HG03521 (cell line): ENCODE results near the gene RBM28.

Experiments
- ATAC-seq: cut with Tn5 transposase; IDR thresholded peaks from one replicate; pipeline ENCODE4 v1.9.1; 2021; ENCODE audit warnings: mild to moderate bottlenecking, moderate library complexity; ENCODE audit not compliant: unreplicated experiment

RBM28 gene

DNA sequence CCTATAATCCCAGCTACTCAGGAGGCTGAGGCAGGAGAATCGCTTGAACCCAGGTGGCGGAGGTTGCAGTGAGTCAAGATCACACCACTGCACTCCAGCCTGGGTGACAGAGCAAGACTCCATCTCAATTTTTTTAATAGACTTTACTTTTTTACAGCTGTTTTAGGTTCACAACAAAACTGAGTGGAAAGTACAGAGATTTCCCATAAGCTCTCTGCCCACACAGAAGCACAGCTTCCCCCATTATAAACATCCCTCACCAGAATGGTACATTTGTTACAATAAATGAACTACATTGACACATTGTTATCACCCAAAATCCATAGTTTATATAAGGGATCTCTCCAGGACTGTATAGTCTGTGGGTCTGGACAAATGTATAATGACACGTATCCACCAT, 32.4 kb upstream of the RBM28 start:
- no peak for ATAC-seq

DNA sequence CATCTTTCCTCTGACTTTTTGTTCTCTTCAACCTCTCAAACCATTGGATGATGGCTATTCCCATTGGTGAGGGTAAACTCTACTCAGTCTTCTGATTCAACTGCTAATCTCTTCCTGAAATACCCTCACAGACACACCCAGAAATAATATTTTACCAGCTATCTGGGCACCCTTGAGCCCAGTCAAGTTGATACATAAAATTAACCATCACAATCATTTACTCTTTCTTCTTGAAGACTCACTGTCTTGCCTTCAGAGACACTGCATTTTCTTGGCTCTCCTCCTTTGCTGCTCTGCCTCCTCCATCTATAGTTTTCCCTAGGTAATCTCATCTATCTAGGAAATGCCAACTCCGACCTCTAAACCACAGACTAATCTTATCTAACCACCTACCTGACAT, 30.3 kb upstream of the RBM28 start:
- no peak for ATAC-seq

DNA sequence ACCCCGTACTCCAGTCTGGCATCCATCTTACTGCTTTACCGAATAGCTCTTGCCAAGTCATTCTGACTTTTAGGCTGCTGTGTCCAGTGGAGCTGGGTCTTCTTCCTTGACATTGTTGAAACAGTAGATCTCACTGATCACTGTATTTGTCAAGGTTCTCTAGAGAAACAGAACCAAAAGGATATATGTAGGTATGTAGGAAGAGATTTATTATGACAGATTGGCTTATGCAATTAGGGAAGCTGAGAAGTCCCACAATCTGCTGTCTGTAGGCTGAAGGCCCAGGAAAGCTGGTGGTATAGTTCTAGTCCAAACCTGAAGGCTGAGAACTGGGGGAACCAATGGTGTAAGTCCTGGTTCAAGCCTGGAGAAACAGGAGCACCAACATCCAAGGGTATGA, 29.9 kb upstream of the RBM28 start:
- ATAC-seq = no peak

DNA sequence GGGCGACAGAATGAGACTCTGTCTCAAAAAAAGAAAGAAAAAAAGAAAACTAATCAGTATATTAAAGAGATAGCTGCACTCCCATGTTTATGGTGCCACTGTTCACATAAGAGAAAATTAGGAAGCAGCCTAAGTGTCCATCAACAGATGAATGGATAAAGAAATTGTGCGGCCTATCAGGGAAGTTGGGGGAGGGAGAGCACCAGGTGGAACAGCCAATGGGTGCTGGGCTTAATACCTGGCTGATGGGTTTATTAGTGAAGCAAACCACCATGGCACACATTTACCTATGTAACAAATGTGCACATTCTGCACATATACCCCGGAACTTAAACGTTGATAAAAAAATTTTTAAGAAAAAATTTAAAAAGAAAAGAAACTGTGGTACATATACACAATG, 26.8 kb upstream of the RBM28 start:
- ATAC-seq = no peak

DNA sequence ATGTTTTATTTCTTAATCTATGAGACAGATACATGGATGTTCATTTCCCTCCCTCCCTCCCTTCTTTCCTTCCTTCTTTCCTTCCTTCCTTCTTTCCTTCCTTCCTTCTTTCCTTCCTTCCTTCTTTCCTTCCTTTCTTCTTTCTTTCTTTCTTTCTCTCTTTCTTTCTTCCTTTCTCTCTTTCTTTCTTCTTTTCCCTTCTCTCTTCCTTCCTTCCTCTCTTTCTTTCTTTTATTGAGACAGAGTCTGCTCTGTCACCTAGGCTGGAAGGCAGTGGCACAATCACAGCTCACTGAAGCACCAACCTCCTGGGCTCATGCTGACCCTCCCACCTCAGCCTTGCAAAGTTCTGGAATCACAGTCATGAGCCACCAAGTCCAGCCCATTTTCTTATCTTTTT, 23.3 kb upstream of the RBM28 start:
- ATAC-seq = no peak

DNA sequence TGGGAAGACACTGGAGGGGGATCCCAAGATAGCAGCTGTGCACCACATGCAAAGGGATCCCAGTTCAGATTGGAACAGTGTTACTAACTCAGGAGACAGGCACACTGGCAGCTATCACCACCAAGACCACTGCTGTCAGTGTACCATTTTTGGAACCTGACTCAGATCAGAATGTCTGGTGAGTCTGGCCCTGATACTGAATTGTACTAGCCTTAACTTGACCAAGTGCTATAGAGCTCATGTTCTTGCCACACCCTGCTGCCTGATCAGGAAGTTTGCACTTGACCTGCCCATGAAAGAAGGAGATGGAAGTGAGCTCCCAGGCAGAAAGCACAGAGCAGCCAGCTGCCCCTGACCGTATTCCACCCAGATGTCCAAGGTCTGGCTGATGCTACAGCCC, 22.6 kb upstream of the RBM28 start:
- no peak for ATAC-seq

DNA sequence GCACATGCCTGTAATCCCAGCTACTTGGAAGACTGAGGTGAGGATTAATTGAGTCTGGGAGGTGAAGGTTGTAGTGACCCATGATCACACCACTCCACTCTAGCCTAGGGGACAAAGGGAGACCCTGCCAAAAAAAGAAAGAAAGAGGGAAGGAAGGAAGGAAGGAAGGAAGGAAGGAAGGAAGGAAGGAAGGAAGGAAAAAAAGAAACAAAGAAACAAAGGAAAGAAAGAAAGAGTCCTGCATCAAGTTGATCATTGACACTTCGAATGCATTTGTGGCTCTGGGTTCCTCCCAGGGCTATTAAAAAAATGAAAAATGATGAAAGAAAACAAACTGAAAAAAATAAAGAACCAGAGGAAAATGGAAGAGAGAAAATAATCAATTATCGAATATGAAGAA, 21.7 kb upstream of the RBM28 start:
- ATAC-seq = no peak

DNA sequence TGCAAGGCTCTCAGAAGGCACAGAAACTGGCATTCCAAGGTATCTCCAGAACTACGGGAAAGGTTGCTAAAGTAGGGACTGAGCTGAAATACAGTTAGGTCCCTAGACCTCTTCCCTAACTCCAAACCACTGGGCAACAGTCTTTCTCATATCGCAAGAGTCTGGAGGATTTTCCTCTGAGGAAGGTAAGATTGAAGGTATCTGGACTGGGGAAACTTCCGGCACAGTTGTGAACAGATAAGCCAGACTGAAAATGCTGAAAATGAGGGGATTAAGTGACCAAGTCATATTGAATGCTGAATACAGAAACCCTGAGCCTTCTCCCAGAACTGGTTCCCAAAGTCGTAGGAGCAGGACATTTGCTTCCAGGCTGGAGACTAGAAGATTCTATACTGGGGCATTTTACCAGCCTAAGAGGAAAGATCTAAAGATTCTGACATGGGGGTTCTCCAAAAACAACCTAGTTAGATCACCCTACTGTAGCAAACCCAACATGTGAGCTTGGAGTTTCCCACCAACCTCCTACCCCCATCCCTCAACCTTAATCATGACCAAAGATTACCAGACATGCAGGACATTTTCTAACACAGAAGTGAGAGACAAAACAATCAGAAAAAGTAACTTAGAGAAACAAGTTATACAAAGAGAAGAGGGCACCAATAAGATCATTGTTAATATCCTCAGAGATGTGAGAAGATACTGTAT, 20.6 kb upstream of the RBM28 start:
- no peak for ATAC-seq

DNA sequence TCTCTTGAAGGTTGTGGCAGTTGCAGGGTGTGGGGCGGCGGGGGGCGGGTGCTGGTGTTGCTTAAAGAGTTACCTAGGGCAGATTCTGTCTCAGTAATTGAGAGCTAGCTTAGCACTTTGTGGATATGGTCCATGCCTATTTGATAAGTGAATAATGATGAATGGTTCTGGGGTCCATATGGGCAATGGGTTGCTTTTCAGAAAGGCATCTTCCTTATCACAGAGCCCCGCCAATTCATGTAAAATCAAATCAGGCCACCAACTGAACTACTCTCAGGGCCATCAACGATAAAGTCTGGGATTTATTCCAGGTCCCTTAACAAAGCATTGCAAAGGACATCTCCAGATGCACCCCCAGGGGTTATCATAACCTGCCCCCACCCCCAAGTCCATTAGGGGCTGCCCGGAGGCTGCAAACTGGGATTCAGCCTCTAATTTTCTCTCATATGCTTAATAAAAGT, 19.6 kb upstream of the RBM28 start:
- ATAC-seq = no peak

DNA sequence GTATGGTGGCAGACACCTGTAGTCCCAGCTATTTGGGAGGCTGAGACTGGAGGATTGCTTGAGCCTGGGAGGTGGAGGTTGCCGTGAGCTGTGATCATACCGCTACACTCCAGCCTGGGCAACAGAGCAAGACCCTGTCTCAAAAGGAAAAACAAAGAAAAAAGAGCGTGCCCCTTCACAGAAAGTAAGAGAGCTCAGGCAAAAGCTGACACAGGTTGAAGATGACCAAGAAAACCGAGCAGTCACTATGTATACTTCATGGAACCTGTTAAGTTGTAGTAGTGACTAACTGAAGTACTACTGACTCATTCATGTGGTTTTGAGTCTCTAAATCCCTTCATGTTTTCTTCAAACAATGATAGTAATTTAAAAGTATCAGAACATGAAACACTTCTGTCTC, 19.0 kb upstream of the RBM28 start:
- ATAC-seq = no peak

DNA sequence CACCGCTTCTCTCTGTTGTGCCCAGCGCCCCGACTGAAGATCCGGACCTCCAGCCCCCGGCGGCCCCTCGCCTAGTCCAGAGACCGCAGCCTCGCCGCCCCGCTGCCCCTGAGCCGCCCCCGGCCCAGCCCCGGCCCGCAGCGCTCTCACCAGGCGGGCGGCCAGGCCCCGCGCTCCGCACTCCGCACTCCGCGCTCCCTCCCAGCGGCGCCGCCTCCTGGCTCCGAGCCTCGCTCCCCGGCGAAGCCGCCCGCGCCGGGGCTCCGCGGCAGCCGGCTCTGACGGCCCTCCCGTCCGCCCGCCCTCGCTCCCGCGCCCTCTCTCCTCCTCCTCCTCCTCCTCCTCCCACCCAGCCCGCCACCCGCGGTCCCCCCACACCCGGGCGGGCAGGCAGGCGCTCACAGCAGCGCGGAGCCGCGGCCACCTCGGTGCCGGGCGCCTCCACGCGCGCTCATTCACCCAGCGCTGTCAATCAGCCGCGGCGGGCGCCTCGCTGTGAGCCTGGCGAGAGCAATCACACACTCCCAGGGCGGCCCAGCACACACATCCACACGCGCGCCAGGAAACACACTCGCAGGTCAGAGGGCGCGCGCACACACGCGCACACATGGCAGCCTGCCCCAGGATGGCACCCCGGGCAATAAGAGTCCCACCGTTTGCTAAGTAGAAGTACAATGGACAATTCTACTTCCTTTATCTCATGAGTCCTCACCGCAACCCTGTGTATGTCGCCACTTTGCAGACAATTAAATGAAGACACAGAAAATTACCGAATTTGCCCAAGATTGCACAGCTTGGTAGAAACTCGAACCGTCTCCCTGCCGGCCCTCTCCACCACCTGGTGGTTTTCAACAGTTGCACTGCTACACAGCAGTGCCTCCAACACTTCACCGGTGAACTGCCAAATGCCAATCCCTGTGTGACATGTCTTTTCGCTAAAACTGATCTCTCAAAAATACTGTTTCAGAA, 18.0 kb upstream of the RBM28 start, which contains the start of gene PRRT4:
Gene PRRT4, minus strand, starts transcription at position 280 of the 969 bp plus-strand sequence.
- ATAC-seq = no peak

DNA sequence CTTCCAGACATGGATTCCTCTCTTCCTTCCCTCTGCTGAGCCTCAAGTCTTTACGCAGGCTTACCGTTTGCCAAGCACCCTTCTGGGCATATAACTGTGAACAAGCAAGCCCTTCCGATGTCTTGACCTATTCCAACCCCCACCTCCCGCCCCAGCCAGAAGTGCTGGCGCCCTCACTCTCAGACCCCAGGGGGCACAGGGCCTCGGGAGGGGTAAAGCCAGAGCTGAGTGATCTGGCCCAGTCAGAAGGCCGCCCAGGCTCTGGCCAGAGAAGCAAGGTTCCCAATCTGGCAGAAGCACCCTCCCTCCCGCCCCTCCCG, 16.6 kb upstream of the RBM28 start:
- no peak for ATAC-seq

DNA sequence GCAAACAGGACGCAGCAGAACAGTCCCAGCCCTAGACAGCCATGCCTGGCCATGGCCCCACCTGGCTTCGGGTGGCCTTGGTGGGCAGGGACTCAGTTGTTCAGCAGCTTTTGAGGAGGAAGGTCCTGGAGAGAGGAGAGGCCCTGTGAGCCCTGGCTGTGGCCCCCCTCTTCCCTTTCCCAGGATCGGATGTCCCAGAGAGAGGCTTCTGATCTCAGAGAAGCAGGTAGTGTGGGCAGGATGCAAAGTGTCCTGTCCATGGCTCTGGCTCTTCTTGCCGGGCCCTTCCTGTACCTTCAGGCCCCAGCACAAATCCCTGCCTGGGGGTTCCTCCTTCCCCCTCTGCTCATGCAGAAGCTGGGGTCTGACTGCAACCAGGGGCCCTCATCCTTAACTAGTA, 16.2 kb upstream of the RBM28 start:
- no peak for ATAC-seq

DNA sequence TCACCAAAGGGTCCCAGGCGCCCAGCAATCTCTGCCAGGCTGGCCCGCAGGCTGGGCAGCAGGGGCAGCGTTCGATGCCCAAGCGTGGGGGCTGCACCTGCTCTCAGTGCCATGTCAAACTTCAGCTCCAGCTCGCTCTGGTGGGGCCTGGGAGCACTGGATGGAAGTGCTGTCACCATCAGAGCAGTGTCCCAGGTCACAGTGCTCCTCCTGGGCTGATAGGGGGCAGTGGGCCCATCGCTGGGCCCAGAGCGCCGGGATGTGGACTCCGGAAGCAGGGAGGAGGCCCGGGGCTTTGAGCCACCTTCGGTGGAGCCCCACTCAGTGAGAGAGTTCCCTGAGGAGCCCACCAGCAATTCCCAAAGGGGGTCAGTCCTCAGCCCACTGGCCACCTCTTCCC, 15.6 kb upstream of the RBM28 start:
- ATAC-seq = no peak

DNA sequence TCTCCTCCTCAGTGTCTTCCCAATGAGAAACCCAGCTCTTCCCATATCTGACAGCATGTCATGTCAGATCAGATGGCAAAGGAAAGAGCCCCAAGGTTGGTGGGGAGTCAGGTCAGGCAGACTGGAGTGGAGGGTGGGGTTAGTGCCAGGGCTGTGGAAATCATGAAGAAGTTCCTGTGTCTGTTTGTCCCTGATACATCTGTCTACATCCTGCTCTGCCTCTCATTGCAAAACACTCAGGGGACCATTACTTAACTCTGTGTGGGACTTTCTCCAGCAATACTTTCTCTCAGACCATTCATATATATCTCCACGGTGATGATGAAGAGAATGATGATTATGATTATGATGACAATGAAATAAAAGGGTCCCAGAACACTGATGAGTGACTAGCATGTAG, 14.5 kb upstream of the RBM28 start:
- no peak for ATAC-seq

DNA sequence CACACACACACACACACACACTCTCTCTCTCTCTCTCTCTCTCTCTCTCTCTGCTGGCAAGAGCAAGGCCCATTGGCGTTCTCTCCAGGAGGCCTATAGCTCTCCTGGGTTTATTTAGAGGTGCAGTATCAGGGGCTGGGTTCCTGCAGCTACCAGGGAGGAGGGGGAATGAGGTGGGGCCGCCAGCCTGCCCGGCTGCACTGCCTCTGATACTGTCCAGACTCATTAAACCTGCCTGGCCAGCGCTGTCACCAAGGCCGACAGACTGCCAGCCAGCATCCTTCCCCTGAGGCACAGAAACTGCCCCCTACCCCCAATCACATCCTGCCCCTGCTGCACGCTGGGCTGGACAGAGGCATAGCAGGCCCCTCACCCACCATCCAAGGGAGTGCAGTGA, 13.5 kb upstream of the RBM28 start:
- no peak for ATAC-seq

DNA sequence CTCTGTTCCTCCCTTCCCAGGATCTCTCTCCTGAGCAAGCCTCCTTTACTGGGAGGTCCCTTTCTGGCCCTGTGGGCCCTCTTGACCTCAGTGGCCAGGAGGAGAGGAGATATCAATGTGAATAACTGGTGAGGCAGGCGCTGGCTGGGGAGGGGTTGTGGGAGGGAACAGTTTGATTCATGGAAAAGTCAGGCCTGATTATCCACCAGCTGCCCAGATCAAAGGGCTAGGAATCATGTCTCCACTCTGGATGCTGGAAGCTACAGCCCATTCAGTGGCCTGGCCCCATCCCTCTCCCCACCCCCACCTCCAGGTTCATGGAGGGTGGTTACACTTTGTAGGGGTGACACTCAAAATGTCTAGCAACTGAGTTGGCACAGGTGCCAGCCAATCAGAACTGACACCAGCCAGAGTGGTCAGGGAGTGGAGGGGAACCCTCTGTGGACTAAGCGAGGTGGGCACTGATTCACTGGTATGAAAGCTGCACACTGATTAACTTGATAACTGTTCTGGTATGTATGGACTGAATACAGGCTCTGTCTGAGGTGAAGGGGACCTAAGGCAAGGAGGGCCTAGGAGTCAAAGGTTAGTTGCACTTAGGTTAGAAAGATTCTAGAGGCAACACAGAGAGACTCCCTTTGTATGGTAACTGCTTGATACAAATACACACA, 13.0 kb upstream of the RBM28 start:
- ATAC-seq = no peak

DNA sequence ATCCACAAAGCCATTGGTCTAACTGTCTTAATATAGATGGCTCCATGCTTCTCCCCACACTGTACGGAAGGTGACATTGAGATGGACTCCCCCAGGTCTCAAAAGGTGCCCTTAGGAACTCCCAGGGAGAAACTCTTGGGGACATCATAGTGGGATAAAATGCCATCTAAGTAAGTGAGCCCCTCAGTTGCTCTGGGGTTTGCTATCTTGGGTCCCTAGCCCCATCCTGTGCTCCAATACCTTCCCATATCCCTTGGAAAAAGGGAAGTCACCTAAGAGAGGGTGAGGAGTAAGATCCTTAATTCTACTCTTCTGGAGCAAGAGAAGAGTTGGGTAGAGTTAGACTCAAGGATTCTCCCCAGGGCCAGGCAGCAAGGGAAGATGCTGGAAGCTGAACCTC, 9.9 kb upstream of the RBM28 start:
- no peak for ATAC-seq

DNA sequence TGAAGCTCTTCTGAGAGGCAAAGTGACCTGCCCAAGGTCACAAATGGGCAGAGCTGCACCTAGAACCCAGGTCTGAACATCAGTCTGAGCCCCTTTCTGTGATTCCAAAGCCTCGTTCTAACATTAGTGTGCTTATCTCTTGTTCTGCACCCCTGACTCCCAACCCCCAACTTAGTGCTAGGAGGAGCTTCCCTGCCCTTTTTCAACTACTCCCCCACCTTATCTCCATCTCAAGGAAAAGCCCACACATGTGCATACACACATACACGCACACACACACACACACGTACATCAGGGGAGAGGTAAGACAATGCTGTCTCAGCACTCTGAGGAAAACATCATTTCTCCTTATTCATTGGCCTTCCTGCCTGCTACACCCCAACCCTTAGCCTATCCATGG, 9.5 kb upstream of the RBM28 start:
- no peak for ATAC-seq

DNA sequence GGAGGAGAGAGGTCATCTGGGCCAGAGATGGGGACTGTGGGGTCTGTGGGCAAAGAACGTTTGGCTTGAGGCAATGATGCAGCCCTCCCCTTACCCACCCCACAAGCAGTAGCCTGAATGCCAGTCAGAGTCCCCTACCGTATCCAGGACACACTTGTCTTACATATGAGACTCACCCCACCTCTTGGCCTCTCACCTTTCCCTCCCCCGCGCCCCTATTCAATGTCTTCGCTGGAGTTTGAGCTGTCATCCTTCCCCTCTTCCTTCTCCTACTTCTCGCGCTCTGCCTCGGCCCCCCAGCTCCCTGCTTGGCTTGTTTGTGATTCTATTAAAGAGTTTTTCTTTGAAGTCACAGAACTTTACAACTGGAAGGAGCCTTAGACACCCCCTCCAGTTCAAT, 8.9 kb upstream of the RBM28 start:
- no peak for ATAC-seq

DNA sequence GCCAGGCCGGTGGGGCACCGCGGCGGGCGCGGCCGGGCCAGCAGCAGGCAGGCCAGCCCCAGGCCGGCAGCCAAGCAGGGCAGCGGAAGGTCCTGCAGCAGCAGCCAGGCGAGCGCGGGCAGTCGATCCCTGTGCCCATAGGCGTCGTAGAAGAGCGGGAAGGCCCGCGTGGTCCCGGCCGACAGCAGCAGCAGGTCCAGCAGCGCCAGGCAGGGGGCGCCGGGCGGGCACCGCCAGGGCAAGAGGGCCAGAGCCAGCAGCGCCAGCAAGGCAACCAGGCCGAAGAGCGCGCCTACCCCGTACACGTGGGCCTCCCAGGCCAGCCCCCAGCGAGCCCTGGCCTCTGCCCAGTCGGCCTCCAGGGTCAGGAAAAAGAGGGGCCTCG, 8.4 kb upstream of the RBM28 start:
- ATAC-seq = no peak
